ENCODE measurements around the gene RELA. TPM values are rescaled to one million over a fixed set of nuclear protein-coding genes. Genes with fewer than 3 reads are reported as not detected.

RELA gene
- total and polyA plus RNA-seq, 2 of the 13 experiments (the other 11 are each of a cell fraction or from before 2014, with no cell fraction given), result 21.4 to 40.5 TPM

DNA sequence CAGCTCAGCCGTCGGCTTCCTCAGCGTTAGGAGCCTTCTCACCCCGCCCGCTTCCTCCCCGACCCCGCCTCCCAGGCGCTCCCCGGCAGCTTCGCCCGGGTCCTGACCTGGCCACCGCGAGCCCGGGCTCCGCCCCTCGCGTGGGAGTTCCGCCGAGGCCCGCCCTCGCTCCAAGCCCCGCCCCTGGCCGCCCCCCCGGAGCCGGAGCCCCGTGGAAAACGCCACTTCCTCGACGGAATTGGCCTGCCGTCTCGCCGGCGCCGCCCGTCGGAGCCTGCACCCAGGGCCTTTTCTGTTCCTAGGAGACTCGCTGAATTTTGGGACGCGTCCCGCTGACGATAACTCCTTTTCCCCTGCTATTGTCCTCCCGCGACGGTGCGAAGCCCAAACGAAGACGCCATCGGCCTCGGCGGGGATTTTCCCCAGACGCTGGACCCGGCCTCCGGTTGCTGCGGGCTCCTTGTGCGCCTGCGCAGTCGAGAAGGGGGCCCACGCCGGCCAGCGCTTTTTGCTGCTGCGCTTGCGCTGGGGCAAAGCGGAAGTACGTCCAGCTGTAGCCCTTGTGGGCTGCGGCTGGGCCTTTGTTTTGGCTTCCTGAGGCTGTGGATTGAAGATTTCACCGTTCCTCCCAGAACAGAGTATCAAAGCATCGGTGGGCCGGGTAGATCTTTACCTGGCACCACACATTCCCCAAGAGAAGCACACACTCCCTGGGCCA is 10.0 kb downstream of the RELA start (continued):
- TF ChIP-seq ZFP91 (CRISPR knock-in tag; IDR thresholded peaks at IDR 0.05; ENCODE audit: borderline replicate concordance) (peak; percentile 79; the same call in 1 of the 2 replicates), NRL (CRISPR knock-in tag; IDR thresholded peaks at IDR 0.05; ENCODE audit: borderline replicate concordance) (peak; percentile 55), ZSCAN29 (CRISPR knock-in tag; conservative IDR thresholded peaks at IDR 0.05) (0 out of 2 replicates have a peak, but pooled peaks have one; percentile 42), POGZ (CRISPR knock-in tag; IDR thresholded peaks at IDR 0.05) (peak; percentile 39), MNT (IDR thresholded peaks at IDR 0.05) (no peak), AHDC1 (CRISPR knock-in tag; IDR thresholded peaks at IDR 0.05; ENCODE audit: borderline replicate concordance) (0 out of 2 replicates have a peak, but pooled peaks have one; percentile 20), HNF1B (CRISPR knock-in tag; IDR thresholded peaks at IDR 0.05) (peak; percentile 86), ATF1 (CRISPR knock-in tag; IDR thresholded peaks at IDR 0.05) (0 out of 2 replicates have a peak, but pooled peaks have one; percentile 19), PHF21A (CRISPR knock-in tag; IDR thresholded peaks at IDR 0.05) (peak; percentile 62; the same call in 1 of the 2 replicates), POLR2AphosphoS5 (IDR thresholded peaks at IDR 0.05; ENCODE audit: low read depth, low read length) (peak; percentile 67), ZNF670 (CRISPR knock-in tag; IDR thresholded peaks at IDR 0.05; ENCODE audit: borderline replicate concordance) (peak; percentile 79; the same call in 1 of the 2 replicates), ZMYM3 (CRISPR knock-in tag; IDR thresholded peaks at IDR 0.05) (no peak), ZNF30 (CRISPR knock-in tag; IDR thresholded peaks at IDR 0.05) (no peak; the same call in 1 of the 2 replicates), ZNF782 (CRISPR knock-in tag; IDR thresholded peaks at IDR 0.05; ENCODE audit: borderline replicate concordance) (no peak; the same call in 1 of the 2 replicates)
- TF ChIP-seq, protein P1, sequence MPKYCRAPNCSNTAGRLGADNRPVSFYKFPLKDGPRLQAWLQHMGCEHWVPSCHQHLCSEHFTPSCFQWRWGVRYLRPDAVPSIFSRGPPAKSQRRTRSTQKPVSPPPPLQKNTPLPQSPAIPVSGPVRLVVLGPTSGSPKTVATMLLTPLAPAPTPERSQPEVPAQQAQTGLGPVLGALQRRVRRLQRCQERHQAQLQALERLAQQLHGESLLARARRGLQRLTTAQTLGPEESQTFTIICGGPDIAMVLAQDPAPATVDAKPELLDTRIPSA (CRISPR knock-in tag; IDR thresholded peaks at IDR 0.05; ENCODE audit: borderline replicate concordance), result peak; percentile 80; the same call in 1 of the 2 replicates

All from HepG2 (cell line).